HEK293T (cell line): ENCODE measurements around the gene C15orf40.

Source experiments
- CTCF ChIA-PET: fragments of 350-600 bp; formaldehyde crosslinking; extraction: SDS; loops from one replicate; lab custom pipeline; 2021; ENCODE audit warnings: antibody characterized with exemption, inconsistent platforms; lab: Yijun Ruan, JAX
- POLR2A ChIA-PET: fragments of 350-600 bp; formaldehyde crosslinking; extraction: SDS; loops from one replicate; lab custom pipeline; 2020; ENCODE audit warnings: antibody characterized with exemption, inconsistent platforms; lab: Yijun Ruan, JAX
- DNase-seq: peaks from one replicate; pipeline ENCODE4 v3.0.0; 2012; ENCODE audit warnings: mixed read lengths; ENCODE audit errors: extremely low spot score
- ARNT ChIP-seq: fragments of 450-650 bp; IDR thresholded peaks from 2 replicates; pipeline ENCODE4 v1.6.1; 2017; ENCODE audit warnings: mild to moderate bottlenecking
- BHLHE40 ChIP-seq: fragments of 450-650 bp; IDR thresholded peaks from 2 replicates; pipeline ENCODE4 v1.6.1; 2016; ENCODE audit warnings: mild to moderate bottlenecking, moderate library complexity, borderline replicate concordance
- CTBP1 ChIP-seq: fragments of 450-650 bp; IDR thresholded peaks from 2 replicates; pipeline ENCODE4 v1.6.1; 2016; ENCODE audit warnings: borderline replicate concordance
- ELF4 ChIP-seq: fragments of 450-650 bp; IDR thresholded peaks from 2 replicates; pipeline ENCODE4 v1.6.1; 2017; ENCODE audit warnings: antibody characterized with exemption
- FOXA1 ChIP-seq: fragments of 450-650 bp; IDR thresholded peaks from 2 replicates; pipeline ENCODE4 v1.6.1; 2016; ENCODE audit warnings: mild to moderate bottlenecking
- FOXK2 ChIP-seq: fragments of 450-650 bp; IDR thresholded peaks from 2 replicates; pipeline ENCODE4 v1.6.1; 2016; ENCODE audit warnings: mild to moderate bottlenecking
- FOXM1 ChIP-seq: fragments of 450-650 bp; IDR thresholded peaks from 2 replicates; pipeline ENCODE4 v1.6.1; 2017; ENCODE audit warnings: mild to moderate bottlenecking, borderline replicate concordance
- HDGF ChIP-seq: fragments of 450-650 bp; IDR thresholded peaks from 2 replicates; pipeline ENCODE4 v1.6.1; 2017; ENCODE audit warnings: antibody characterized with exemption, borderline replicate concordance
- L3MBTL2 ChIP-seq: fragments of 450-650 bp; conservative IDR thresholded peaks from 2 replicates; pipeline ENCODE4 v1.6.1; 2016; ENCODE audit warnings: mild to moderate bottlenecking
- LEF1 ChIP-seq: fragments of 450-650 bp; IDR thresholded peaks from 2 replicates; pipeline ENCODE4 v1.6.1; 2017; ENCODE audit warnings: mild to moderate bottlenecking, borderline replicate concordance
- NFRKB ChIP-seq: fragments of 450-650 bp; IDR thresholded peaks from 2 replicates; pipeline ENCODE4 v1.6.1; 2016; ENCODE audit warnings: mild to moderate bottlenecking, moderate library complexity
- SP1 ChIP-seq: fragments of 450-650 bp; IDR thresholded peaks from 2 replicates; pipeline ENCODE4 v1.6.1; 2017
- SUZ12 ChIP-seq: fragments of 450-650 bp; IDR thresholded peaks from 2 replicates; pipeline ENCODE4 v1.6.1; 2016; ENCODE audit warnings: mild to moderate bottlenecking
- TARDBP ChIP-seq: fragments of 450-650 bp; IDR thresholded peaks from 2 replicates; pipeline ENCODE4 v1.6.1; 2016
- ZNF384 ChIP-seq: fragments of 450-650 bp; IDR thresholded peaks from 2 replicates; pipeline ENCODE4 v1.6.1; 2016
- TF ChIP-seq, protein P1 (sequence below): fragments of 450-650 bp; IDR thresholded peaks from 2 replicates; pipeline ENCODE4 v1.6.1; 2016

The C15orf40 gene

DNA sequence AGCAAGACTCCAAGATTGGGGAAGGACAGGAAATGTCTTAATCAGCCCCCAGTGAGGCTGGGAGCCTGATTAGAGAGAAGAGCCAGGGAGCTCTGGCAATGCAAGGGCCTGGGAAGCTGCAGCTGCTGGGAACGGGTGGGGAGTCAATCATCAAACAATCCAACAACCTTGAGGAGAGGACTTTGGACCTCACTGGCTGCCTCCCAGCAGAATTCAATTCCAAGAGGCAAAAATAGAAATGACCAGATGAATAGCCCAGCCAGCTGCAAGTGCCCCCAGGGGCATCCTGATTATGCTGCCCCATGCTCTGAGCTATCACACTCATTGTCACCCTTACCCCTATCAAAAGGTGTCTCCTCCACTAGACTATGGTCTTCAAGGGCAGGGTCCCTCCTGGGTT, 52.8 kb downstream of the C15orf40 start:
- CTCF ChIA-PET = no interaction called here
- DNase-seq = no peak
- TF ChIP-seq BHLHE40 = no peak
- no peak for TF ChIP-seq CTBP1
- no peak for TF ChIP-seq FOXK2
- no peak for TF ChIP-seq LEF1
- TF ChIP-seq L3MBTL2 = no peak
- TF ChIP-seq FOXM1 = no peak
- TF ChIP-seq FOXA1 = no peak
- TF ChIP-seq TARDBP = no peak
- no peak for TF ChIP-seq ARNT
- POLR2A ChIA-PET = no interaction called here

DNA sequence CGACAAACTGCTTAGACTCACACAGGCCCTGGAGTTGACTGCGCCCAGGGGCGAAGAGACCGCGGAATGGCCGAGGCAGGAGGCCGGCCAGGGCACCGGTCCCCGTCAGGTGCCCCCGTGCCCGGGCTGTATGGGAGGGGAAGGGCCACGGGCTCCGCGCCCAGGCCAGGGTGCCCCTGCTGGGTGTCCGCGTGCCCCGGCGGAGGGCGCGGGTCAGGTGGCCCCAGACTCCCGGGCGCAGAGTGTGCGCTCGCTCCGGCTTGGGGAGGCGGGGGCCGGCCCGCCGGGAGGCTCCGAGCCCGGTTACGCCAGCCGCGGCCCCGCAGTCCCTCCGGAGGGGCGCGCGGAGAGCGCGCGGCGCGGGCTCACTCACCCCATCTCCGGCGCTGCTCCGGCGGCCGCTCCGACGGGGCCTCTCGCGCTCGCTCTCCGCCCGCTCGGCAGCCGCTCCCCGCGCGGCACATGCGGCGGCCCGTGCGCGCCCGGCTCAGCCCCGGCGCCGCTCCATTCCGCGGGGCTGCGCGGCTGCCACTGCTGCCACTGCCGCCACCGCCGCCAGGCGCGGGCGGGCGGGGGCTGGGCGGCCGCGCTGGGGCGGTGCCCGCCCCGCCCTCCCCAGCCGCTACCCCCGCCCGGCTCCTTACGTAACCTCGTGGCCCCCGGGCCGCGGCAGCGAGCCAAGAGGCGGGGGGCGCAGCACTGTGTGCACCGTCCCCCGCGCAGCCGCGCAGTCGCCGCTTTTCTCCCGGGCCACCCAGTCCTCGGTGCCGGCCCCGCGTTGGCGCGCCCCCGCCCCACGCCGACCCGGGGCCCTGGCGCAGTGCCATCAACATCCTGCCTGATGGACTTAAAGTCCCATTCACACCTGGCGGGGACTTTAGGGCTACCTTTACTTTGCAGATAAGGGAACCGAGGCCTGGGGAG, 59.0 kb downstream of the C15orf40 start, which contains the start of gene HOMER2:
Gene HOMER2 (minus strand): TSS at position 563 of the 924 bp plus-strand sequence. CDS start 185 bp downstream, at position 378.
- CTCF ChIA-PET = no interaction called here
- POLR2A ChIA-PET = interaction anchor here (1.0 kb wide), 1 partner anchor 33 kb away, joined by 4 read pairs; the partner anchor contains the start of gene RAMAC
- no peak for TF ChIP-seq SP1
- TF ChIP-seq FOXM1 = peak; percentile 46; the same call in 1 of the 2 replicates
- peak; percentile 54 for TF ChIP-seq L3MBTL2
- peak; percentile 70 for DNase-seq

DNA sequence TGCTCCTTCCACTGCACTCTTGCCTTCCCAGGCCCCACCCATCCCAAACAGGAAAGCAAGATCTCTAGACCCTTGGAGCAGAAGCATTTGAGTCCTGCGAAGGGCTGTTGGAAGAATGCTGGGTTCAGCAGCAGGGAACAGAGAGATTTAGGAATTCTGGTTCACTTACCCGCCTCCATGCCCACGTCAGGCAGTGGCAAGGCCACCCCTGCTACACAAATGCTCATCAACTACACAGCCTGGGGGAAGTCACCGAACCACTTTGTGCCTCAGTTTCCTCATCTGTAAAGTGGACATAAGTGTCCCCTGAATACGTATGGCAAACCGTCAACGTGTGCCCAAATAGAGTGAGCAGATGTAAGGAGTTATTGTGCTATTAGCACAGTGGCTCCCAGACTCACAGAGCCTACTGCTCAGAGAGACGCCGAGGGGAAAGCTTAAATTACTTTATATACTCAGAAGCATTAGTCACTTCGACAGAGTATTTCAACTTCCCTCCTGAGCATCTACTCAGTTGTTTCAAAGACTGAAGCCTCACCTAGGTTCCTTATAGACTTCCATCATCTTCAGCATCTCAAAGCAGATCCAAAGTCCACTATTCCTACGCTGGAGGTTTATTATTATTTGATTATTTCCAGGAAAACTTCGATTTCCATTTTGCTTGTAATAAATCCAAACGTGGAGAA, 59.8 kb downstream of the C15orf40 start:
- CTCF ChIA-PET = no interaction called here
- POLR2A ChIA-PET = no interaction called here
- 0 out of 2 replicates have a peak, but pooled peaks have one; percentile 32 for TF ChIP-seq CTBP1
- no peak for TF ChIP-seq LEF1
- no peak for TF ChIP-seq FOXK2
- no peak for TF ChIP-seq ELF4
- DNase-seq = peak; percentile 26

DNA sequence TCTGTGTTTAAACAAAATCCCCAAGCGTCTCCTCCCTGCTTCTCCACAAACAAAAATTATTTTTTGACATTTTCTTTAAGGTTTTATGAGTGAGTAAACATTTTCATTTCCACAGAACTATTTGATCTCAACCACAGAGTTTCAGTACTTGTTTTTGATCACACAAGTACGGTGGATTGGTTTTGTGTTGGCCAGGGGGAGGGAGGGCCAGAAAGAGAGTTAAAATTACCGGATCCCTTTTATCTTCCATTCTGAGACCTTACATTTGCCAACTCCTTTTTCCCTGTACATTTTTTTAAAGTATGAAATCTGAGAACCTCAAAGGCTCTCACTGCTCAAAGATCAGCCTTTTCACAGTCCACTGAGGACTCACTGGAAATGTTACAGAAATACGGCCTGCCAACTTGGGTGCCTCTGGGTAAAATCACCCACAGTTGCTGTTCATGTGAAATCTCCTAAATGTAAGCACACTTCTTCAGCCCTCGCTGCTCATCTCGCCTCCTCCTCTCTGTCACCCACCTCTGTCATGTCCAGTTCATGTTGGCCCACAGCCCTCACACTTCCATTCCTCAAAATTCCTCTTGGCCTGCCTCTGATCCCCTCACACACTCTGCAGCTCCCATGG, 60.6 kb downstream of the C15orf40 start:
- no peak for DNase-seq
- TF ChIP-seq FOXM1 = no peak
- TF ChIP-seq, protein P1, sequence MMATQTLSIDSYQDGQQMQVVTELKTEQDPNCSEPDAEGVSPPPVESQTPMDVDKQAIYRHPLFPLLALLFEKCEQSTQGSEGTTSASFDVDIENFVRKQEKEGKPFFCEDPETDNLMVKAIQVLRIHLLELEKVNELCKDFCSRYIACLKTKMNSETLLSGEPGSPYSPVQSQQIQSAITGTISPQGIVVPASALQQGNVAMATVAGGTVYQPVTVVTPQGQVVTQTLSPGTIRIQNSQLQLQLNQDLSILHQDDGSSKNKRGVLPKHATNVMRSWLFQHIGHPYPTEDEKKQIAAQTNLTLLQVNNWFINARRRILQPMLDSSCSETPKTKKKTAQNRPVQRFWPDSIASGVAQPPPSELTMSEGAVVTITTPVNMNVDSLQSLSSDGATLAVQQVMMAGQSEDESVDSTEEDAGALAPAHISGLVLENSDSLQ = no peak
- TF ChIP-seq SUZ12 = no peak
- TF ChIP-seq ELF4 = no peak
- TF ChIP-seq FOXK2 = no peak
- no peak for TF ChIP-seq CTBP1
- no peak for TF ChIP-seq NFRKB
- no peak for TF ChIP-seq LEF1
- TF ChIP-seq SP1 = no peak
- no peak for TF ChIP-seq HDGF
- no peak for TF ChIP-seq L3MBTL2
- TF ChIP-seq FOXA1 = no peak
- ChIA-PET POLR2A (no interaction called here), CTCF (no interaction called here)

DNA sequence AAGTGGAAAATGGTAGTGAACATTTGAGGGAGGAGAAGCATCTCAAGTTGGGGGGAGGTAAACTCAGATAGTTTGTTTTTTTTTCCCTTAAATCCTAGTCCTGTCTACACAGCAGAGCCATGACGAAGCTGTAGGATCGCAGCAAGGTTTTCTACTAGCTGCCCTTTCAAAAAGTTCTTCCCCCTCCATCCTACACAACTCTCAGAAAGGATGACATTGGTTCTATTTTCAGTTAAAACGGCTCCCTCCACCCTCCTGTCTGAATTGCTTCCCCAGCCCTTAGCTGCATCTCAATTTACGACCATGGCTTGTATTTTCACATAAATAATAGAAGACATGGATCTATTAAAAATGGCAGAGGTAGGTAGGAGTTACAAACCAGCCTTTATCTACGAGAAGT, 61.1 kb downstream of the C15orf40 start:
- DNase-seq = no peak
- ChIA-PET POLR2A (no interaction called here), CTCF (no interaction called here)
- no peak for TF ChIP-seq TARDBP
- no peak for TF ChIP-seq CTBP1
- TF ChIP-seq ELF4 = no peak
- no peak for TF ChIP-seq L3MBTL2
- TF ChIP-seq, protein P1 = no peak
- TF ChIP-seq HDGF = no peak

DNA sequence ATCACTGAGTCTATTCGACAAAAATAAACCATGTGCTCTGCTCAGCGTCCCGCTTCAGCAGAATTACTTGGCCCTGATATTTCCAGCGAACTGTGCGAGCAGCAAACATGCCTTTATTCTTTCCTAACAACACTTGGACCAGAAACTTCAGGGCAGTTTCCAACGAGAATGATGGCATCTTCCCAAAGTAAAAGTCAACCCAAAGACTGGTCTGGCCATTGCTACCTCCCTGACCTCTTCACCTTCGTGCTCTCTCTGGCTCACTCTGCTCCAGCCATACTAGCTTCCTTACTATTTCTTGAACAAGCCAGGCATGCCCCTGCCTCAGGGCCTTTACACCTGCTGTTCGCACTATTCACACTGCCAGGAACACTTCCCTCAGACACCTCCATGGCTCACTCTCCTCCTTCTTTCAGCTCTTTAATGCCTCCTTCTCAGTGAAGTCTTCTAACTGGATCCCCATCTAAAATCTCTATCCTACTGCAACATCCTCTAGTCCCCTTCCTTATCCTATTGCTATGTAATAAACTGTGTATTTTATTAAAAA, 65.2 kb downstream of the C15orf40 start:
- TF ChIP-seq, protein P1 = no peak
- no peak for TF ChIP-seq NFRKB
- TF ChIP-seq ZNF384 = no peak
- no peak for TF ChIP-seq CTBP1
- no peak for TF ChIP-seq ARNT
- TF ChIP-seq FOXK2 = no peak
- no peak for TF ChIP-seq TARDBP
- TF ChIP-seq BHLHE40 = no peak
- no peak for TF ChIP-seq FOXA1
- TF ChIP-seq SP1 = no peak
- TF ChIP-seq L3MBTL2 = no peak
- TF ChIP-seq ELF4 = no peak
- TF ChIP-seq SUZ12 = no peak
- no peak for TF ChIP-seq LEF1
- no peak for TF ChIP-seq FOXM1
- TF ChIP-seq HDGF = no peak
- ChIA-PET POLR2A (interaction anchor here (1.1 kb wide), 1 partner anchor 196 kb away, joined by 3 read pairs; no protein-coding TSS in a partner anchor), CTCF (no interaction called here)
- DNase-seq = no peak
